ENCODE data around the gene FPR1. TPM values are rescaled to one million over a fixed set of nuclear protein-coding genes. Genes with fewer than 3 reads are reported as not detected.

Gene FPR1
- total and polyA plus RNA-seq, 2 of the 8 experiments (the other 6 are each of a cell fraction or from before 2014, with no cell fraction given), result 0.11 TPM; not detected in 1

DNA sequence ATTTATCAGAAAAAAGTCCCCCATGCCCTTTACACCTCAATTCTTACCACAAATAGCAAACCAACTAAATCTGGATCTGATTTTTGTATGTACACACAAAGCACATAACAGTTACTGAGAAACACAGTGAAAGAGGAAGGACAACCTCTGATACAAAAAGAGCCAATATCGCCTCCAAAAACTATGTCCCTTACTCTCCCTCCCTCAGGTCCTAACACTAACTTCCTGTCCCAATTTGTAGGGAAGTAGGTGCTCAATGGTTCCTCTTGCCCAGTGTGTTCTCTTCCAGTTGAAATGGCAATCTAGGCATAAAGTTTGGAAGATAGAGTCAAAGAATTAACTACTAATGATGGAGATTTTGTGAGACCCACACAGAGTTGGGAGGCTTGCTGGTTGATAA lies 27.5 kb upstream of the FPR1 start:
- Histone ChIP-seq H2BK5ac (ENCODE audit: low read depth, low read length) (no peak overlapping the region), H3K18ac (ENCODE audit: extremely low read depth, low read length) (no peak overlapping the region), H2BK15ac (ENCODE audit: low read length) (no peak overlapping the region), H3K23me2 (ENCODE audit: low read depth, low read length) (no peaks in the 10 kb centered on the region), H3K14ac (ENCODE audit: insufficient read length) (no peak overlapping the region), H3K9me3 (ENCODE audit: insufficient read depth in 2 of 2, low read depth in 1 of 2, low read length in 1 of 2) (no peaks in the 10 kb centered on the region), H3K36me3 (ENCODE audit: control insufficient read depth in 2 of 4, insufficient read depth in 4 of 4, low read length in 3 of 4) (no peaks in the 10 kb centered on the region), H3K4me1 (replicated peaks in 1 of 4; ENCODE audit: control insufficient read depth in 3 of 4, insufficient read depth in 4 of 4, low read length in 3 of 4) (no peaks in the 10 kb centered on the region), H3K27ac (ENCODE audit: low read depth, low read length) (no peak overlapping the region), H4K8ac (ENCODE audit: extremely low read depth, insufficient read depth, low read length) (no peak overlapping the region), H4K5ac (ENCODE audit: insufficient read length, low read depth, low read length) (no peak overlapping the region), H2BK12ac (ENCODE audit: low read depth, low read length) (no peak overlapping the region), H3K9ac (replicated peaks in 1 of 4; ENCODE audit: extremely low read depth in 1 of 4, low read depth in 3 of 4, low read length in 3 of 4) (no peak overlapping the region), H2AFZ (ENCODE audit: low read length) (no peak overlapping the region), H3K4me2 (ENCODE audit: insufficient read depth in 1 of 2, low read depth in 2 of 2, low read length in 2 of 2) (no peak overlapping the region), H3K79me2 (ENCODE audit: control insufficient read depth in 1 of 2, insufficient read depth in 2 of 2, low read length in 2 of 2) (no peaks in the 10 kb centered on the region), H3K23ac (ENCODE audit: insufficient read length) (no peak overlapping the region), H4K20me1 (replicated peaks in 1 of 2; ENCODE audit: control insufficient read depth in 1 of 2, insufficient read depth in 2 of 2, low read length in 2 of 2) (no peaks in the 10 kb centered on the region), H3K4me3 (ENCODE audit: extremely low read depth in 1 of 4, insufficient read depth in 2 of 4, low read depth in 3 of 4, low read length in 4 of 4) (no peak overlapping the region), H4K91ac (replicated peaks; ENCODE audit: insufficient read length, low read length) (no peak overlapping the region), H3K79me1 (ENCODE audit: low read depth, low read length) (no peaks in the 10 kb centered on the region), H3K4ac (replicated peaks; ENCODE audit: insufficient read length, low read depth, low read length) (no peak overlapping the region), H3K56ac (replicated peaks; ENCODE audit: insufficient read length, low read depth, low read length) (no peak overlapping the region), H2AK5ac (ENCODE audit: low read depth, low read length) (no peak overlapping the region), H2BK120ac (replicated peaks; ENCODE audit: low read depth, low read length) (no peak overlapping the region), H2BK20ac (ENCODE audit: low read length) (no peak overlapping the region), H3K27me3 (replicated peaks in 1 of 4; ENCODE audit: control insufficient read depth in 3 of 4, extremely low read depth in 1 of 4, insufficient read depth in 3 of 4, low read length in 3 of 4) (no peaks in the 10 kb centered on the region; a peak in 1 of 7 replicates)
- CTCF ChIA-PET (ENCODE audit: partially characterized antibody), result interaction anchor here (0.6 to 2.9 kb wide), 9 partner anchors 17 to 306 kb away, joined by 3 to 14 read pairs (median 6); no protein-coding TSS in a partner anchor
- WGBS, 2 experiments (ENCODE audit: extremely low coverage in 1 of 2, insufficient coverage in 1 of 2, insufficient read length in 1 of 2, insufficient replicate concordance in 2 of 2, low coverage in 1 of 2, low lambda C conversion rate in 2 of 2, missing lambda C conversion rate in 1 of 2), result 86% methylated on average over 1 of the region's 1 CpG; no CpG with 5 or more reads in 1 of the 2 experiments
- no peak for FAIRE-seq
- POLR2A ChIA-PET (ENCODE audit: partially characterized antibody), result no interaction called here
- DNase-seq (ENCODE audit: low read depth in 1 of 2, low spot score in 2 of 2), result no peak
- TF ChIP-seq BCL11A (IDR thresholded peaks at IDR 0.05; ENCODE audit: low read depth in 2 of 2, low read length in 2 of 2) (no peak), POLR2A (IDR thresholded peaks at IDR 0.05; ENCODE audit: control extremely low read depth in 1 of 2, low read depth in 2 of 2, low read length in 2 of 2) (no peak), TEAD4 (IDR thresholded peaks at IDR 0.05; ENCODE audit: low read depth, low read length) (no peak), RFX5 (IDR thresholded peaks at IDR 0.05; ENCODE audit: borderline replicate concordance, low read depth, low read length) (no peak), BACH1 (IDR thresholded peaks at IDR 0.05; ENCODE audit: low read length) (no peak), HDAC6 (IDR thresholded peaks at IDR 0.05; ENCODE audit: low read depth, low read length) (no peak), SIX5 (IDR thresholded peaks at IDR 0.05; ENCODE audit: low read depth, low read length) (no peak), RAD21 (IDR thresholded peaks at IDR 0.05 in 1 of 2, conservative IDR thresholded peaks at IDR 0.05 in 1 of 2; ENCODE audit: low read depth in 2 of 2, low read length in 2 of 2) (no peak), CHD2 (IDR thresholded peaks at IDR 0.05; ENCODE audit: low read length) (no peak), TBP (IDR thresholded peaks at IDR 0.05; ENCODE audit: low read depth, low read length) (no peak), SAP30 (IDR thresholded peaks at IDR 0.05; ENCODE audit: insufficient read depth, insufficient replicate concordance, low read length) (no peak)
- TF ChIP-seq, protein P1, sequence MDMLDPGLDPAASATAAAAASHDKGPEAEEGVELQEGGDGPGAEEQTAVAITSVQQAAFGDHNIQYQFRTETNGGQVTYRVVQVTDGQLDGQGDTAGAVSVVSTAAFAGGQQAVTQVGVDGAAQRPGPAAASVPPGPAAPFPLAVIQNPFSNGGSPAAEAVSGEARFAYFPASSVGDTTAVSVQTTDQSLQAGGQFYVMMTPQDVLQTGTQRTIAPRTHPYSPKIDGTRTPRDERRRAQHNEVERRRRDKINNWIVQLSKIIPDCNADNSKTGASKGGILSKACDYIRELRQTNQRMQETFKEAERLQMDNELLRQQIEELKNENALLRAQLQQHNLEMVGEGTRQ (IDR thresholded peaks at IDR 0.05; ENCODE audit: low read length), result no peak
